ENCODE results near the gene TMEM132D.
"Not testable (repeated sequence)": the region's sequence is repeated elsewhere in the genome, so short reads cannot be mapped to it uniquely, and the experiment has no call there.

Gene TMEM132D

DNA sequence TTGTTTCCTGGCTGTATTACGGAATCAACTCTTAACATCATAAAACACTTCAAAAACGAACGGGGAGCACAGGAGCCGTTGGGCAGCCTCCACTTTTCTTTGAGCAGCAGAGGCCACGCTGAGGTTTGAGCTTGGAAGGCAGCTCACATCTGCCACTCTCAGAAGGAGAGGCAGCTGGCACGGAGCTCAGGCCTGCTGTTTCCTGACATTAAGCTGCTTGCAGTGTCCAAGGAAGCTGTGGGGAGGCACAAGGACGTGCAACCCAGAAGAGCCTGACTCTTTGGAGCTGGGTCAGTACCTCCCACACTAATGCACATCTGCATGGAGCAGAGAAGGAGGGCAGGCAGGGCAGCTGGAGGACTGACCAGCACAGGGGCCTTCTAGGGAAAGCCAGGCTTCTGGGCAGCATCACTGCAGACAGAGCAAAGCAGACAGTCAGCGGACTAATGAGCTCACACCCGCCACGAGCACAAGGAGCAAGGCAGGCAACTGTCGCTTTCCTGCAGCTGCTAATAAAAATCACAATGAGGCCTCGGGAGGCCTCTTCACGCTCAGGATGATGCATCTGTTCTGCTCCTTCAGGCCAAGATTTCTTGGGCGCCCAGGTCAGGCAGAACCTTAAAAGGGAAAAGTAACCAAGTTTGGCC lies 839.5 kb downstream of the TMEM132D start:
- no peak for DNase-seq (ENCODE audit: low read depth)

- DNase-seq (ENCODE audit: low read depth) = no peak
Measured at GRCh38 chr12:129063600-129063999, 840.2 kb downstream of the TMEM132D start.

GRCh38 chr12:129053232-129053631 lies 850.6 kb downstream of the TMEM132D start:
- DNase-seq (ENCODE audit: low read depth) = no peak

- DNase-seq (ENCODE audit: low read depth) = no peak
Measured at GRCh38 chr12:129052373-129052772, 851.5 kb downstream of the TMEM132D start.

GRCh38 chr12:129049917-129050316 lies 853.9 kb downstream of the TMEM132D start:
- no peak for DNase-seq (ENCODE audit: low read depth)

DNA sequence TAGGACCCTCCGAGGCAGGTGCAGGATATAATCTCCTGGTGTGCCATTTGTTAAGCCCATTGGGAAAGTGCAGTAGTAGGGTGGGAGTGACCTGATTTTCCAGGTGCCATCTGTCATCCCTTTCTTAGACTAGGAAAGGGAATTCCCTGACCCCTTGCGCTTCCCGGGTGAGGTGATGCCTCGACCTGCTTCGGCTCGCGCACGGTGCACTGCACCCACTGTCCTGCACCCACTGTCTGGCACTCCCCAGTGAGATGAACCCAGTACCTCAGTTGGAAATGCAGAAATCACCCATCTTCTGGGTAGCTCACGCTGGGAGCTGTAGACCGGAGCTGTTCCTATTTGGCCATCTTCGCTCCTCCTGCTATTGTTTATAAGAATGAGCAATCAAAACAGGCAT lies 860.5 kb downstream of the TMEM132D start:
- not testable (repeated sequence) for DNase-seq (ENCODE audit: low read depth)

DNA sequence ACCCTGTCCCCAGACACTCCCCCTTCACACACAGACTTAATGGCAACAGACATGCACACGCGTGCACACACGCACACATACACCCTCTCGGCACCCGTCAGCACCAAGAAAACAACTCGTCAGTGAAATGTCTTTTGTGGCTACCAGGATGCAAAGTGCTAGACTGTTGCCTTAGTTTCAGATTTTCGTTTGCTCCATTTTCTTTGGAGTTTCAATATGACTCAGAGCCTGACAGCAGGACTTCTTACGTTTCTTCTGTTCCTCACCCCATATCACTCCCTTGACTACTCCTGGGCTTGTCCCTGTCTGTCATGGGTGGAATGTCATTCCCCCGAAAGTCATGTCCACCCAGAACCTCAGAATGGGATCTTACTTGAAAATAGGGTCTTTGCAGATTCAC lies 867.7 kb downstream of the TMEM132D start:
- no peak for DNase-seq (ENCODE audit: low read depth)

GRCh38 chr12:129034558-129035289 lies 869.1 kb downstream of the TMEM132D start:
- DNase-seq (ENCODE audit: low read depth) = no peak

DNA sequence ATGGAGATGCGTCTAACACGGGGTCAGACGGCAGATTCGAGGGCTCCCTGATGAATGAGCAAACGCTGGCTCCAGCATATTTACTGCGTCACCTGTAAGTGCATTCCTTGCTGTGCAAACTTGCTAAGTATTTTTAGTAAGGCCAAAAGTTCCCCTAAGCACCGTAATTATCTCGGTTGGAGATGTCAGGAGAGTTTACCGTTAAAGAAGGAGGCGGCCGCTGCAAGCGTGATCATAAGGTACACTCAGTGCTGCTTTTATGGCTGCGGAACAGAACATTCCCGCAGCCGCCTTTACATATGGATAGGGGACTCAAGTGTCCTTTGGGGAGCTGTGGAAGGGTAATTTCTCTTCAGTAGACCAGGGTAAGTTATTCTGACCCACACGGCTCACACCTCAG lies 875.0 kb downstream of the TMEM132D start:
- DNase-seq (ENCODE audit: low read depth) = no peak

DNA sequence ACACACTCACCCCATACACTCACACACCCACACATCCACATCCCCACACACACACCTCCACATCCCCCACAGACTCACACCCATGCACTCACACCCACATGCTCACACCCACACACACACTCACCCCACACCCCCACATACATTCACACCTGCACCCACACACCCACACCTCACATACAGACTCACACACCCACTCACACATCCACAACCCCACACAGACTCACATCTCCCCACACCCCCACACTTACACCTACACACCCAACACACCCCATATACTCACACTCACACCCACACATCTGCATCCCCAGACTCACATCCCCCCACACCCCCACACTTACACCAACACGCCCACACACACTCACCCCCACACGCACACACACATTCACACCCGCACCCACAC lies 878.8 kb downstream of the TMEM132D start:
- DNase-seq (ENCODE audit: low read depth) = no peak

Measured in amniotic epithelial cell (primary cell).